GM23248 (cell line): ENCODE results near the gene RTTN. TPM values are rescaled to one million over a fixed set of nuclear protein-coding genes. Genes with fewer than 3 reads are reported as not detected.

Experiments
- DNase-seq: peaks from one replicate; pipeline ENCODE4 v3.0.0-alpha.2; 2015
- H2AFZ ChIP-seq: fragments of 200-600 bp; sonication (generic); 2 replicates; pipeline ENCODE4 v1.6.1; 2016; ENCODE audit warnings: antibody characterized with exemption
- H3F3A ChIP-seq: fragments of 200-600 bp; sonication (generic); 2 replicates; pipeline ENCODE4 v1.6.1; 2016; ENCODE audit warnings: mild to moderate bottlenecking, antibody characterized with exemption, mixed run types; ENCODE audit not compliant: insufficient read depth
- H3K27ac ChIP-seq: fragments of 200-600 bp; sonication (generic); 2 replicates; pipeline ENCODE4 v1.5.1; 2016; ENCODE audit warnings: mild to moderate bottlenecking
- H3K27me3 ChIP-seq: fragments of 200-600 bp; sonication (generic); replicated peaks from 2 replicates; pipeline ENCODE4 v1.6.1; 2016; ENCODE audit warnings: mild to moderate bottlenecking; ENCODE audit not compliant: insufficient read depth
- H3K36me3 ChIP-seq: fragments of 200-600 bp; sonication (generic); 2 replicates; pipeline ENCODE4 v1.6.1; 2016; ENCODE audit warnings: low read depth, mild to moderate bottlenecking
- H3K4me1 ChIP-seq: fragments of 200-600 bp; sonication (generic); 2 replicates; pipeline ENCODE4 v1.6.1; 2016; ENCODE audit warnings: mild to moderate bottlenecking; ENCODE audit not compliant: insufficient read depth
- H3K4me2 ChIP-seq: fragments of 200-600 bp; sonication (generic); one replicate; pipeline ENCODE4 v1.6.1; 2016; ENCODE audit warnings: mild to moderate bottlenecking; ENCODE audit not compliant: unreplicated experiment
- H3K4me3 ChIP-seq: fragments of 200-600 bp; sonication (generic); 2 replicates; pipeline ENCODE4 v1.5.1; 2016; ENCODE audit warnings: mild to moderate bottlenecking
- H3K79me2 ChIP-seq: fragments of 200-600 bp; sonication (generic); 2 replicates; pipeline ENCODE4 v1.6.1; 2016; ENCODE audit warnings: mild to moderate bottlenecking; ENCODE audit not compliant: insufficient read depth
- H3K9ac ChIP-seq: fragments of 200-600 bp; sonication (generic); 2 replicates; pipeline ENCODE4 v1.6.1; 2016; ENCODE audit warnings: mild to moderate bottlenecking
- H3K9me2 ChIP-seq: fragments of 200-600 bp; sonication (generic); 2 replicates; pipeline ENCODE4 v1.6.1; 2016; ENCODE audit warnings: mixed run types, mild to moderate bottlenecking, moderate library complexity; ENCODE audit not compliant: insufficient read depth
- H3K9me3 ChIP-seq: fragments of 200-600 bp; sonication (generic); one replicate; pipeline ENCODE4 v1.6.1; 2017; ENCODE audit warnings: low read depth
- H4K20me1 ChIP-seq: fragments of 200-600 bp; sonication (generic); 2 replicates; pipeline ENCODE4 v1.6.0; 2016; ENCODE audit not compliant: insufficient read depth
- EZH2 ChIP-seq: fragments of 200-600 bp; sonication (generic); IDR thresholded peaks from 2 replicates; pipeline ENCODE4 v1.6.1; 2018; ENCODE audit warnings: antibody characterized with exemption, mild to moderate bottlenecking; ENCODE audit not compliant: insufficient read depth, poor library complexity, severe bottlenecking
- EZH2phosphoT487 ChIP-seq: fragments of 200-600 bp; sonication (generic); IDR thresholded peaks from 2 replicates; pipeline ENCODE4 v1.6.1; 2018; ENCODE audit warnings: antibody characterized with exemption, moderate library complexity, mild to moderate bottlenecking, low read depth; ENCODE audit not compliant: insufficient read depth
- WGBS, 2 experiments: methylation state at CpG; one replicate each; pipeline ENCODE4 v1.1.6; 2015 to 2017; ENCODE audit warnings: low lambda C conversion rate in 2 of 2, low coverage in 1 of 2; ENCODE audit errors: missing lambda C conversion rate in 2 of 2; 5-methylcytosine and 5-hydroxymethylcytosine counted together
- in situ Hi-C: fragments of 300-500 bp; cut with MboI; formaldehyde crosslinking; loops from 2 replicates; pipeline ENCODE4 v1.15.0; 2020
- polyA plus RNA-seq: library from polyadenylated mRNA; unstranded; fragments of >200 nt; fragmentation: Nextera tagmentation; extraction: Ambion mirVana; gene quantifications from 2 replicates; pipeline ENCODE4 v1.2.1, GENCODE V29; 2016
- total RNA-seq: library from RNA; depleted of rRNA; stranded (reverse); fragments of >200 nt; shearing (Covaris generic); gene quantifications from 2 replicates; pipeline ENCODE4 v1.2.3, GENCODE V29; 2014

Gene RTTN
- total and polyA plus RNA-seq, 2 experiments from 2014 or later = 12.4 to 19.3 TPM

DNA sequence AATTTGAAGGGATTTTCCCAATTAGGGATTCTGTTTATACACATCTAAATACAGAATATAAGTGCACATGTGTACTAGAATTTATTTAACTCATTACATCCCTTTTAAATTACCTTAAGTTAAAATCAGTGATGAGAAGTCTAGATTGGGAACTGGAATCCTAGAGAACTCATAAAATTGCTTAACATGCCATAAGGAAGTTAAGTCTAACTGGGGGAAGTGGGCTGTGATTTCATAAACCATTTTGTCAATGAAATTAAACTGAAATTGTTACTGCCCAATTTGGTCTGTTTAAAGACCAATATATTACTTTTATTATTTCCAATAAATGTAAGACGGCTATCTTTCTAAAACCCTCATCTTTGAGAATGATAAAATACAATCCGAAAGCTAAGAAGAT is 185.5 kb downstream of the RTTN start:
- no peak overlapping the region for H3K27ac ChIP-seq
- no peak overlapping the region for H2AFZ ChIP-seq
- peaks cover 52% of the 10 kb centered on the region for H3K36me3 ChIP-seq
- H3F3A ChIP-seq = no peaks in the 10 kb centered on the region
- no peaks in the 10 kb centered on the region for H3K4me1 ChIP-seq
- WGBS, 2 experiments = 98% methylated on average over 2 of the region's 2 CpGs
- no peaks in the 10 kb centered on the region for H4K20me1 ChIP-seq
- TF ChIP-seq EZH2phosphoT487 = no peak
- TF ChIP-seq EZH2 = no peak
- no peak overlapping the region for H3K9ac ChIP-seq
- no peak overlapping the region for H3K4me3 ChIP-seq
- no peaks in the 10 kb centered on the region for H3K79me2 ChIP-seq
- H3K9me3 ChIP-seq = no peaks in the 10 kb centered on the region
- H3K27me3 ChIP-seq = no peaks in the 10 kb centered on the region
- DNase-seq = no peak
- H3K9me2 ChIP-seq = no peaks in the 10 kb centered on the region
- in situ Hi-C loops = no loop called here
- no peak overlapping the region for H3K4me2 ChIP-seq

- Histone ChIP-seq H3K79me2 (no peaks in the 10 kb centered on the region), H3K4me1 (no peaks in the 10 kb centered on the region), H3K27me3 (no peaks in the 10 kb centered on the region), H3K27ac (no peak overlapping the region), H3F3A (no peaks in the 10 kb centered on the region), H3K36me3 (peaks cover 43% of the 10 kb centered on the region), H3K4me2 (no peak overlapping the region), H3K9ac (no peak overlapping the region), H4K20me1 (no peaks in the 10 kb centered on the region), H3K4me3 (no peak overlapping the region), H3K9me2 (no peaks in the 10 kb centered on the region), H3K9me3 (no peaks in the 10 kb centered on the region), H2AFZ (no peak overlapping the region)
- TF ChIP-seq EZH2 (no peak), EZH2phosphoT487 (no peak)
- WGBS, 2 experiments = 89 to 94% methylated on average over 2 of the region's 2 CpGs
- DNase-seq = no peak
- in situ Hi-C loops = no loop called here
These were observed 186.4 kb downstream of the RTTN start for GRCh38 chr18:70019136-70019535.

DNA sequence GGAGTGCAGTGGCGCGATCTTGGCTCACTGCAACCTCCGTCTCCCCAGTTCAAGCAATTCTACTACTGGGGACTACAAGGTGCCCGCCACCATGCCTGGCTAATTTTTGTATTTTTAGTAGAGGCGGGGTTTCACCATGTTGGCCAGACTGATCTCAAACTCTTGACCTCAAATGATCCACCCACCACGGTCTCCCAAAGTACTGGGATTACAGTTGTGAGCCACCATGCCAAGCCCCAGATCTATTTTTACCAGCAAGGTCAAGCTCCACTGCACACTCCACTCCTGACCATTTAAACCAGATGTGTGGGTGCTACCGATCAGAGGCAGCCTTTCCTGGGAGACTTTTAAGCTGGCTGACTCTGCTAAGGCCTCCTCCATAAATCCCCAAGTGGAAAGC is 190.4 kb downstream of the RTTN start:
- Histone ChIP-seq H3K4me1 (no peaks in the 10 kb centered on the region), H2AFZ (no peak overlapping the region), H3K9ac (no peak overlapping the region), H3K9me2 (no peaks in the 10 kb centered on the region), H4K20me1 (no peaks in the 10 kb centered on the region), H3K27me3 (no peaks in the 10 kb centered on the region), H3K36me3 (peaks cover 32% of the 10 kb centered on the region), H3K9me3 (no peaks in the 10 kb centered on the region), H3K4me3 (no peak overlapping the region), H3K4me2 (no peak overlapping the region), H3K79me2 (no peaks in the 10 kb centered on the region), H3K27ac (no peak overlapping the region), H3F3A (no peaks in the 10 kb centered on the region)
- DNase-seq = no peak
- WGBS, 2 experiments = 91 to 93% methylated on average over 7 of the region's 7 CpGs
- no peak for TF ChIP-seq EZH2
- TF ChIP-seq EZH2phosphoT487 = no peak
- in situ Hi-C loops = no loop called here

GRCh38 chr18:70005580-70005979 is 199.9 kb downstream of the RTTN start:
- H3K9me2 ChIP-seq = no peaks in the 10 kb centered on the region
- H3K27ac ChIP-seq = no peak overlapping the region
- H3K4me3 ChIP-seq = no peak overlapping the region
- H2AFZ ChIP-seq = no peak overlapping the region
- TF ChIP-seq EZH2phosphoT487 = no peak
- TF ChIP-seq EZH2 = no peak
- no peaks in the 10 kb centered on the region for H3K9me3 ChIP-seq
- H3K36me3 ChIP-seq = peaks cover 8% of the 10 kb centered on the region; the same call in 1 of the 2 replicates
- no peaks in the 10 kb centered on the region for H3K79me2 ChIP-seq
- no peaks in the 10 kb centered on the region for H4K20me1 ChIP-seq
- WGBS, 2 experiments = 96% methylated on average over 3 of the region's 3 CpGs
- no peak for DNase-seq
- no peaks in the 10 kb centered on the region for H3K27me3 ChIP-seq
- H3K4me2 ChIP-seq = no peak overlapping the region
- H3F3A ChIP-seq = no peaks in the 10 kb centered on the region
- in situ Hi-C loops = no loop called here
- H3K9ac ChIP-seq = no peak overlapping the region
- no peaks in the 10 kb centered on the region for H3K4me1 ChIP-seq

- in situ Hi-C loops = no loop called here
- Histone ChIP-seq H3K9me3 (no peaks in the 10 kb centered on the region), H3K36me3 (peaks cover 10% of the 10 kb centered on the region), H3K27me3 (no peaks in the 10 kb centered on the region), H3F3A (no peaks in the 10 kb centered on the region), H3K9ac (no peak overlapping the region), H3K4me1 (no peaks in the 10 kb centered on the region), H3K4me3 (no peak overlapping the region), H2AFZ (no peak overlapping the region), H4K20me1 (no peaks in the 10 kb centered on the region), H3K79me2 (no peaks in the 10 kb centered on the region), H3K27ac (no peak overlapping the region), H3K4me2 (no peak overlapping the region), H3K9me2 (no peaks in the 10 kb centered on the region)
- no peak for DNase-seq
- WGBS, 2 experiments = 94 to 95% methylated on average over 4 of the region's 4 CpGs
- TF ChIP-seq EZH2 (no peak), EZH2phosphoT487 (no peak)
These were observed 200.8 kb downstream of the RTTN start for GRCh38 chr18:70004696-70005095.
